PFSK-1 (cell line): Measurements from ENCODE around the gene DAAM1.

Source experiments
- POLR2AphosphoS5 ChIP-seq: IDR thresholded peaks from 2 replicates; pipeline ENCODE4 v1.6.1; 2012; ENCODE audit warnings: low read depth, mild to moderate bottlenecking, control low read depth, low read length, moderate library complexity
- SIN3A ChIP-seq: IDR thresholded peaks from 2 replicates; pipeline ENCODE4 v1.6.1; 2012; ENCODE audit warnings: mild to moderate bottlenecking, low read length, moderate library complexity, borderline replicate concordance; ENCODE audit not compliant: insufficient read depth

DNA sequence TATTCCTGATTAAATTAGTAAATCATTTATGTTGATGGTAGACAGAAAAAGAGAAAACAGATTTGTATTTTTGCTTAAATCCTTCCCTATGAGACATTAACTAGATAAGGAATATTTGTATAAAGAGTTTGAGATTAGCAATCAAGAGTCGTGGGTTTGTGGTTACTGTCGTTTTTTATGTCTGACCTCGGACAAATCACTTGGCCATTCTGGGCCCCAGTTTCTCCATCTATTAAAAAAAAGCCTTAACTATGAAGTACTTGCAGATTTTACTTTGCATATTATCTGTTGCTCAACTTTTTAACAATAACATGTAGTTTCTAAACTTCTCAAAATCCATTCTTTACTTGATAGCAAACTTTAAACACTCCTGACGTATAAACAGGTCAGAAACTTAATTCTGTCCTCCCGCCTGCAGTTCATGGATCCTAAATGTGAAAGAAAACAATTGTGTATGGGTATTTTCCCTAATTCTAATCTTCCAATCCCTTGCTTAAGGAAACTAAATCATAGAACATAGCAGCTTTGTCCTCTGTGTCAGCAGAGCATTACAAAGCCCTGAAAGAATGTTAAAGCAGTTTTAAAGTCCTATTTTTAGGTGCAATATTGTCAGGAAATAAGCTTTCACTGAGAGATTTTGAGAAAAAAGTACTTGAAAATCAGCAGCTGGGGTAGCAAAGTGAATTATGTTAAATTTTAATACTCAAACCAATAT, 158.5 kb downstream of the DAAM1 start:
- TF ChIP-seq POLR2AphosphoS5 = no peak
- no peak for TF ChIP-seq SIN3A
